ENCODE data around the gene ATF7. TPM values are rescaled to one million over a fixed set of nuclear protein-coding genes. Genes with fewer than 3 reads are reported as not detected.

ATF7 gene
- polyA plus RNA-seq, 2 of the 4 experiments (the other 2 are of a cell fraction): 22.9 to 38.9 TPM

DNA sequence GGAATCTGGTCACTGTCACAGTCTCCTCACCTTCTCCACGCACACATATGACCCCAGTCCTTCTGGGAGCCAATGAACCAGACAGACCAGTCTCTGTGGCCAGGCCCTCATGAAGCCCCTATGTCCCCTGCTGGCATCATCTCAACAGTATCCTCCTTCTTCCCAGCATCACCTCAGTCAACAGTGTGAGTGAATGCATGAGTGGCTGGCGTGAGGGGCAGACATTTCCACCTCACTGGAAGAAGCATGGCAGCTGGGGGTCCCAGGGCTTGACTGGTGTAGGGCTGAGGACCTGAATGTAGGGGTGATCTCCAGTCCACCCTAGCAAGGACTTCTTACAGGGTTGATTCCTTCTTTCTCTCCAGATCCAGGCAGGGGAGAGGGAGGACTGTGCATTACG is 128.7 kb downstream of the ATF7 start (continued):
- TF ChIP-seq KDM5A (IDR thresholded peaks at IDR 0.05): no peak

DNA sequence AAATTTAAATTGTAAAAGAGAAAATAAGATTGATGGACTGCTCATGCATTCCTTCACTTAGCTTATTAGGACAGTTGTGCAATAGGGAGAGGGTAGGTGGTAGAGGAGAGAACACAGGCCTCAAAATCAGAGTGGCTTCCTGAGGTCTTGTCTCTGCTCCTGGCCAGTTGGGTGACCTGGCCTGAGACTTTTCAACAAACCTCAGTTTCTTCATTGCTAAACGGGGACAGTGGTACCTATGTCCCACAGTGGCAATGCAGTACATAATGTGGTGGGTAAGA is 129.5 kb downstream of the ATF7 start:
- Histone ChIP-seq H3K27ac (peak overlapping the region; percentile 35 to 79; a peak in 4 of 6 replicates), H3K9me3 (no peaks in the 10 kb centered on the region), H3K4me3 (peak overlapping the region; percentile 13; the same call in 1 of the 3 replicates), H3K4me1 (peaks cover 50% of the 10 kb centered on the region), H3K4me2 (peak overlapping the region; percentile 56)
- DNase-seq (ENCODE audit: low read depth in 1 of 2, low spot score in 1 of 2) (no peak), FAIRE-seq (no peak), ATAC-seq (no peak)
- CTCF ChIA-PET: interaction anchor here (1.4 to 8.4 kb wide), 3 partner anchors 13 to 173 kb away, joined by 7 to 53 read pairs (median 27); partner anchors contain the start of gene NPFF
- POLR2A ChIA-PET: no interaction called here
- 21% methylated on average over 1 of the region's 1 CpG for WGBS (ENCODE audit: missing lambda C conversion rate)
- no peak for TF ChIP-seq NFE2L2 (conservative IDR thresholded peaks at IDR 0.05; ENCODE audit: low read length)
- peak in 1 of 2 experiments; percentile 42; a peak in 1 of 4 replicates for TF ChIP-seq CEBPB (IDR thresholded peaks at IDR 0.05)
- no peak for TF ChIP-seq TFCP2L1 (CRISPR knock-in tag; IDR thresholded peaks at IDR 0.05)
- TF ChIP-seq SREBF2 (IDR thresholded peaks at IDR 0.05): no peak

GRCh38 chr12:53495903-53496751 is 130.1 kb downstream of the ATF7 start:
- no peak for FAIRE-seq
- H3K9me3 ChIP-seq: no peaks in the 10 kb centered on the region
- ChIA-PET POLR2A (no interaction called here), CTCF (interaction anchor here (1.4 to 8.4 kb wide), 4 partner anchors 14 to 172 kb away, joined by 7 to 53 read pairs (median 19); partner anchors contain the start of gene NPFF)
- peak overlapping the region; percentile 56 for H3K4me2 ChIP-seq
- DNase-seq (ENCODE audit: low read depth in 1 of 2, low spot score in 1 of 2): peak; percentile 36 to 88
- ATAC-seq: peak in 1 of 2 experiments; percentile 22; a peak in 3 of 6 replicates
- H3K4me3 ChIP-seq: peak overlapping the region; percentile 13; the same call in 1 of the 3 replicates
- peaks cover 49% of the 10 kb centered on the region for H3K4me1 ChIP-seq
- WGBS (ENCODE audit: missing lambda C conversion rate): 26% methylated on average over 5 of the region's 5 CpGs
- H3K27ac ChIP-seq: peak overlapping the region; percentile 63 to 79
- TF ChIP-seq KDM1A (IDR thresholded peaks at IDR 0.05; ENCODE audit: low read depth): no peak
- TF ChIP-seq, protein P1, sequence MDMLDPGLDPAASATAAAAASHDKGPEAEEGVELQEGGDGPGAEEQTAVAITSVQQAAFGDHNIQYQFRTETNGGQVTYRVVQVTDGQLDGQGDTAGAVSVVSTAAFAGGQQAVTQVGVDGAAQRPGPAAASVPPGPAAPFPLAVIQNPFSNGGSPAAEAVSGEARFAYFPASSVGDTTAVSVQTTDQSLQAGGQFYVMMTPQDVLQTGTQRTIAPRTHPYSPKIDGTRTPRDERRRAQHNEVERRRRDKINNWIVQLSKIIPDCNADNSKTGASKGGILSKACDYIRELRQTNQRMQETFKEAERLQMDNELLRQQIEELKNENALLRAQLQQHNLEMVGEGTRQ (IDR thresholded peaks at IDR 0.05): peak; percentile 85

DNA sequence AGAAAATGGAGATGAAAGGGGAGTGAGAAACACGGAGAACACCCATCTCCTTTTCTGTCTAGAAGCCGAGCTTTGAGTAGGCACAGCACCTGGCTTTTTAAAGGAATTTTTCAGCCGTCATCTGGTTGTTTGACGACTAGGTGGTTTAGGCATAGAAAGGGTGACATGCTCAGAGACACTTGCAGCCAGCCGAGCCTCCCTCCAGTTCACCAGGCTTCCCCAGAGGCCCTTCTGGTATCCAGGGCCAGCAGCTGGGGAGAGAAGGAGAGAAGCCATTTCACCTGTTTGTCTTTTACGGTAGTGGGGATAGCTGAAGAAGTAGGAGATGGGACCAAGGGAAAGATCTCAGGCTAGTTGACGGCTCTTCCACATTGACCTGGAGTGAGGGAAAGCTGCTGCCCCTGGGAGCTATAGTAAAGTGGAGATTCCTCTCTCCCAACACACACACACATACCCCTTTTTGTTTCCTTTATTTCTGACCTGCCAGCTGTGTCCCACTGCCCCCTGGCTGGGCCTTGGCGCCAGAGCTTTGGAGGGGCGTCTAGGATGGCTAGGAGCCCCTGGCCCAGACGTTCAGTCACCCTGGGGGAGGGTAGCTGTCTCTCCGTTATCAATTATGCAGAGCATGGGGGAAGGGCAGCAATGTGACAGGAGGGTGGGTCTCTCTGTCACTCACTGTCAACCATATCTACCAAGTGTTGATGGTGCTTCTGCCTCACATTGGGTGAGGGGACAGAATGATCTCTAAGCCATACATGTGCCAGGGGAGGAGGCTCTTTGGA is 132.4 kb downstream of the ATF7 start:
- Histone ChIP-seq H3K9me3 (no peaks in the 10 kb centered on the region), H3K4me2 (peak overlapping the region; percentile 89), H3K4me3 (peak overlapping the region; percentile 60), H3K27ac (peak overlapping the region; percentile 89 to 91), H3K4me1 (peaks cover 55% of the 10 kb centered on the region)
- CTCF ChIA-PET: interaction anchor here (0.7 to 8.4 kb wide), 11 partner anchors 10 to 455 kb away, joined by 3 to 53 read pairs (median 4); partner anchors contain the start of gene NPFF
- no peak for DNase-seq (ENCODE audit: low read depth in 1 of 2, low spot score in 1 of 2)
- no peak for FAIRE-seq
- WGBS (ENCODE audit: missing lambda C conversion rate): 50% methylated on average over 11 of the region's 11 CpGs
- TF ChIP-seq POLR2A (IDR thresholded peaks at IDR 0.05; ENCODE audit: low read length) (peak; percentile 24; the same call in 1 of the 2 replicates), RCOR1 (IDR thresholded peaks at IDR 0.05; ENCODE audit: low read depth, low read length) (no peak), FOSL2 (IDR thresholded peaks at IDR 0.05) (no peak), FOSL2 (CRISPR knock-in tag; IDR thresholded peaks at IDR 0.05) (no peak), TP53 (CRISPR knock-in tag; IDR thresholded peaks at IDR 0.05) (no peak), CBX8 (IDR thresholded peaks at IDR 0.05) (no peak), ESRRA (IDR thresholded peaks at IDR 0.05; ENCODE audit: borderline replicate concordance, low read length) (no peak), POLR2AphosphoS2 (conservative IDR thresholded peaks at IDR 0.05; ENCODE audit: low read length) (no peak)
- ATAC-seq: peak in 1 of 2 experiments; percentile 4; a peak in 1 of 6 replicates
- POLR2A ChIA-PET: interaction anchor here (0.6 to 3.4 kb wide), 3 partner anchors 11 to 168 kb away, joined by 3 to 21 read pairs (median 3); no protein-coding TSS in a partner anchor
